K562 (cell line): Measurements from ENCODE around the gene ZNF316. TPM values are rescaled to one million over a fixed set of nuclear protein-coding genes. Genes with fewer than 3 reads are reported as not detected.

Experiments used
- BRD4 ChIP-seq: fragments of 200-600 bp; sonication (generic); IDR thresholded peaks from 2 replicates; pipeline ENCODE4 v1.6.1; 2017; ENCODE audit warnings: inconsistent platforms
- CBX1 ChIP-seq: sonication (generic); IDR thresholded peaks from 2 replicates; pipeline ENCODE4 v1.6.1; 2016; ENCODE audit warnings: antibody characterized with exemption, low read depth, mild to moderate bottlenecking
- CBX3 ChIP-seq, 2 experiments: IDR thresholded peaks; 1 replicate in 1 of 2; 2 replicates in 1 of 2; pipeline ENCODE4 v1.6.1; 2012; ENCODE audit warnings: inconsistent platforms in 2 of 2, low read length in 2 of 2, borderline replicate concordance in 1 of 2, control low read depth in 1 of 2
- DACH1 ChIP-seq: fragments of 450-650 bp; IDR thresholded peaks from 2 replicates; pipeline ENCODE4 v1.6.1; 2018; ENCODE audit not compliant: partially characterized antibody
- DPF2 ChIP-seq: fragments of 450-650 bp; IDR thresholded peaks from 2 replicates; pipeline ENCODE4 v1.6.1; 2016
- ELF1 ChIP-seq: fragments of 200-800 bp; sonication (Bioruptor generic); IDR thresholded peaks from 2 replicates; pipeline ENCODE4 v1.6.1; 2016; ENCODE audit warnings: missing genetic modification characterization, missing compliant biosample characterization
- FOXJ3 ChIP-seq: sonication (generic); formaldehyde crosslinking; IDR thresholded peaks from 2 replicates; pipeline ENCODE4 v1.4.0; 2020; ENCODE audit warnings: mild to moderate bottlenecking, missing genetic modification reagents
- HNRNPK ChIP-seq: fragments of 200-400 bp; formaldehyde crosslinking; IDR thresholded peaks from one replicate; pipeline ENCODE4 v1.6.1; 2018; ENCODE audit warnings: mild to moderate bottlenecking, low read depth, low read length; ENCODE audit not compliant: poor library complexity, severe bottlenecking
- NCOA2 ChIP-seq, 2 experiments: fragments of 450-650 bp; IDR thresholded peaks; 2 replicates each; pipeline ENCODE4 v1.6.1; 2018; ENCODE audit warnings: mild to moderate bottlenecking in 2 of 2, moderate library complexity in 1 of 2; ENCODE audit not compliant: partially characterized antibody in 2 of 2
- NR3C1 ChIP-seq: sonication (generic); formaldehyde crosslinking; IDR thresholded peaks from 2 replicates; pipeline ENCODE4 v1.8.1; 2022; ENCODE audit warnings: missing genetic modification reagents
- RBM25 ChIP-seq: fragments of 200-400 bp; formaldehyde crosslinking; IDR thresholded peaks from 2 replicates; pipeline ENCODE4 v1.6.1; 2018; ENCODE audit warnings: low read length, low read depth, moderate library complexity; ENCODE audit not compliant: severe bottlenecking
- SETDB1 ChIP-seq: IDR thresholded peaks from one replicate; pipeline ENCODE4 v1.6.1; 2012; ENCODE audit warnings: low read length, control low read depth, inconsistent platforms
- ZFPM2 ChIP-seq: fragments of 250-450 bp; sonication (Bioruptor Pico); IDR thresholded peaks from 2 replicates; pipeline ENCODE4 v1.5.1; 2022; ENCODE audit warnings: mild to moderate bottlenecking
- ZKSCAN1 ChIP-seq: fragments of 150-350 bp; IDR thresholded peaks from 2 replicates; pipeline ENCODE4 v1.6.1; 2016; ENCODE audit warnings: low read depth, low read length
- ZNF121 ChIP-seq: sonication (generic); formaldehyde crosslinking; conservative IDR thresholded peaks from 2 replicates; pipeline ENCODE4 v1.8.0; 2022; ENCODE audit warnings: missing genetic modification reagents
- ZNF766 ChIP-seq: fragments of 200-800 bp; sonication (Bioruptor generic); conservative IDR thresholded peaks from 2 replicates; pipeline ENCODE4 v1.6.1; 2016; ENCODE audit warnings: missing genetic modification characterization, missing compliant biosample characterization
- ZNF785 ChIP-seq: fragments of 250-450 bp; sonication (Bioruptor Pico); IDR thresholded peaks from 2 replicates; pipeline ENCODE4 v1.4.0; 2020; ENCODE audit warnings: mild to moderate bottlenecking
- polyA plus RNA-seq, 8 experiments: library from polyadenylated mRNA; depleted of rRNA in 4 of 8; stranded (reverse) in 5 of 8; unstranded in 3 of 8; fragments of >200 nt; fragmentation: Nextera tagmentation in 2 of 8; fragmentation: Illumina TruSeq in 1 of 8; extraction: Ambion mirVana in 2 of 8; extraction: Trizol in 1 of 8; gene quantifications; 2 replicates each; pipeline versions ENCODE4 v1.2.1 to v1.2.3, GENCODE V29; 2011 to 2014; ENCODE audit warnings: inconsistent platforms in 1 of 8, missing spikeins in 1 of 8
- total RNA-seq, 7 experiments: library from RNA; depleted of rRNA in 6 of 7; stranded (reverse); fragments of >200 nt in 6 of 7; fragmentation: Illumina TruSeq in 2 of 7; extraction: Trizol in 2 of 7; gene quantifications; 2 replicates each; pipeline versions ENCODE4 v1.2.1 to v1.2.3, GENCODE V29; 2011 to 2021; ENCODE audit warnings: low replicate concordance in 1 of 7
- TF ChIP-seq, protein P1 (sequence below): fragments of 450-650 bp; IDR thresholded peaks from 2 replicates; pipeline ENCODE4 v1.7.1; 2018; ENCODE audit warnings: mild to moderate bottlenecking, low read depth; ENCODE audit not compliant: partially characterized antibody
- TF ChIP-seq, protein P2 (sequence below): fragments of 250-450 bp; sonication (Bioruptor Pico); IDR thresholded peaks from 2 replicates; pipeline ENCODE4 v1.8.0; 2022; ENCODE audit warnings: moderate library complexity, mild to moderate bottlenecking, inconsistent platforms
- TF ChIP-seq, protein P3 (sequence below): fragments of 250-450 bp; sonication (Bioruptor Pico); IDR thresholded peaks from 2 replicates; pipeline ENCODE4 v1.5.1; 2021; ENCODE audit warnings: mild to moderate bottlenecking
- TF ChIP-seq, protein P4 (sequence below): sonication (generic); IDR thresholded peaks from 2 replicates; pipeline ENCODE4 v1.6.1; 2016
- TF ChIP-seq, protein P5 (sequence below): fragments of 250-450 bp; sonication (Bioruptor Pico); IDR thresholded peaks from 2 replicates; pipeline ENCODE4 v1.4.0; 2020; ENCODE audit warnings: mild to moderate bottlenecking, moderate library complexity, borderline replicate concordance

Gene ZNF316
- total and polyA plus RNA-seq, 9 of the 15 experiments (the other 6 are each of a cell fraction or from before 2014, with no cell fraction given), result 0.10 to 34.0 (median 8.6) TPM

DNA sequence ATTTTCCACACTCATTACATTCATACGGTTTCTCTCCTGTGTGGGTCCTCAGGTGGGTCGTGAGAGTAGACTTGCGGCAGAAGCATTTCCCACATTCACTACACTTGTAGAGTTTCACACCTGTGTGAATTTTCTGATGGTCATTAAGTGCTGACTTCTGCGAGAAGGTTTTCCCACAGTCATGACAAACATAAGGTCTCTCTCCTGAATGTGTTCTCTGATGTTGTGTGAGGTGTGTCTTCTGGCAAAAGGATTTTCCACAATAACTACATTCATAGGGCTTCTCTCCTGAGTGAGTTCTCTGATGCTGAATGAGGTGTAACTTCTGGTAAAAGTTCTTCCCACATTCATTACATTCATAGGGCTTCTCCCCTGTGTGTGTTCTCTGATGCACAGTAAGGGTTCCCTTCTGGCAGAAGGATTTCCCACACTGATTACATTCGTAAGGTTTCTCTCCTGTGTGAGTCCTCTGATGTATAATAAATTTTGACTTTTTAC, 54.5 kb downstream of the ZNF316 start (continued):
- TF ChIP-seq, protein P1, sequence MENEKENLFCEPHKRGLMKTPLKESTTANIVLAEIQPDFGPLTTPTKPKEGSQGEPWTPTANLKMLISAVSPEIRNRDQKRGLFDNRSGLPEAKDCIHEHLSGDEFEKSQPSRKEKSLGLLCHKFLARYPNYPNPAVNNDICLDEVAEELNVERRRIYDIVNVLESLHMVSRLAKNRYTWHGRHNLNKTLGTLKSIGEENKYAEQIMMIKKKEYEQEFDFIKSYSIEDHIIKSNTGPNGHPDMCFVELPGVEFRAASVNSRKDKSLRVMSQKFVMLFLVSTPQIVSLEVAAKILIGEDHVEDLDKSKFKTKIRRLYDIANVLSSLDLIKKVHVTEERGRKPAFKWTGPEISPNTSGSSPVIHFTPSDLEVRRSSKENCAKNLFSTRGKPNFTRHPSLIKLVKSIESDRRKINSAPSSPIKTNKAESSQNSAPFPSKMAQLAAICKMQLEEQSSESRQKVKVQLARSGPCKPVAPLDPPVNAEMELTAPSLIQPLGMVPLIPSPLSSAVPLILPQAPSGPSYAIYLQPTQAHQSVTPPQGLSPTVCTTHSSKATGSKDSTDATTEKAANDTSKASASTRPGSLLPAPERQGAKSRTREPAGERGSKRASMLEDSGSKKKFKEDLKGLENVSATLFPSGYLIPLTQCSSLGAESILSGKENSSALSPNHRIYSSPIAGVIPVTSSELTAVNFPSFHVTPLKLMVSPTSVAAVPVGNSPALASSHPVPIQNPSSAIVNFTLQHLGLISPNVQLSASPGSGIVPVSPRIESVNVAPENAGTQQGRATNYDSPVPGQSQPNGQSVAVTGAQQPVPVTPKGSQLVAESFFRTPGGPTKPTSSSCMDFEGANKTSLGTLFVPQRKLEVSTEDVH, result no peak
- TF ChIP-seq NCOA2 (IDR thresholded peaks at IDR 0.05; ENCODE audit: partially characterized antibody in 2 of 2) (no peak), ZNF766 (CRISPR knock-in tag) (no peak), ZKSCAN1 (no peak), ZFPM2 (no peak), DPF2 (no peak), SETDB1 (no peak), RBM25 (peak; percentile 59), CBX3 (IDR thresholded peaks at IDR 0.05; ENCODE audit: borderline replicate concordance in 1 of 2, low read length in 2 of 2) (peak in 1 of 2 experiments; percentile 87; a peak in 2 of 3 replicates), CBX1 (peak; percentile 37; the same call in 1 of the 2 replicates), FOXJ3 (CRISPR knock-in tag) (no peak), BRD4 (no peak), HNRNPK (no peak), ZNF785 (CRISPR knock-in tag) (no peak), NR3C1 (CRISPR knock-in tag) (no peak), ZNF121 (CRISPR knock-in tag) (no peak), ELF1 (tag) (no peak), DACH1 (no peak)
- TF ChIP-seq, protein P2, sequence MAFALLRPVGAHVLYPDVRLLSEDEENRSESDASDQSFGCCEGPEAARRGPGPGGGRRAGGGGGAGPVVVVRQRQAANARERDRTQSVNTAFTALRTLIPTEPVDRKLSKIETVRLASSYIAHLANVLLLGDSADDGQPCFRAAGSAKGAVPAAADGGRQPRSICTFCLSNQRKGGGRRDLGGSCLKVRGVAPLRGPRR (CRISPR knock-in tag), result no peak
- TF ChIP-seq, protein P3, sequence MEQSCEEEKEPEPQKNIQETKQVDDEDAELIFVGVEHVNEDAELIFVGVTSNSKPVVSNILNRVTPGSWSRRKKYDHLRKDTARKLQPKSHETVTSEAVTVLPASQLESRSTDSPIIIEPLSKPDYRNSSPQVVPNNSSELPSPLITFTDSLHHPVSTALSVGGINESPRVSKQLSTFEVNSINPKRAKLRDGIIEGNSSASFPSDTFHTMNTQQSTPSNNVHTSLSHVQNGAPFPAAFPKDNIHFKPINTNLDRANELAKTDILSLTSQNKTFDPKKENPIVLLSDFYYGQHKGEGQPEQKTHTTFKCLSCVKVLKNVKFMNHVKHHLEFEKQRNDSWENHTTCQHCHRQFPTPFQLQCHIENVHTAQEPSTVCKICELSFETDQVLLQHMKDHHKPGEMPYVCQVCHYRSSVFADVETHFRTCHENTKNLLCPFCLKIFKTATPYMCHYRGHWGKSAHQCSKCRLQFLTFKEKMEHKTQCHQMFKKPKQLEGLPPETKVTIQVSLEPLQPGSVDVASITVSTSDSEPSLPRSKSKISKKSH (CRISPR knock-in tag), result 0 out of 2 replicates have a peak, but pooled peaks have one; percentile 28
- TF ChIP-seq, protein P4, sequence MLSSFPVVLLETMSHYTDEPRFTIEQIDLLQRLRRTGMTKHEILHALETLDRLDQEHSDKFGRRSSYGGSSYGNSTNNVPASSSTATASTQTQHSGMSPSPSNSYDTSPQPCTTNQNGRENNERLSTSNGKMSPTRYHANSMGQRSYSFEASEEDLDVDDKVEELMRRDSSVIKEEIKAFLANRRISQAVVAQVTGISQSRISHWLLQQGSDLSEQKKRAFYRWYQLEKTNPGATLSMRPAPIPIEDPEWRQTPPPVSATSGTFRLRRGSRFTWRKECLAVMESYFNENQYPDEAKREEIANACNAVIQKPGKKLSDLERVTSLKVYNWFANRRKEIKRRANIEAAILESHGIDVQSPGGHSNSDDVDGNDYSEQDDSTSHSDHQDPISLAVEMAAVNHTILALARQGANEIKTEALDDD, result no peak
- TF ChIP-seq, protein P5, sequence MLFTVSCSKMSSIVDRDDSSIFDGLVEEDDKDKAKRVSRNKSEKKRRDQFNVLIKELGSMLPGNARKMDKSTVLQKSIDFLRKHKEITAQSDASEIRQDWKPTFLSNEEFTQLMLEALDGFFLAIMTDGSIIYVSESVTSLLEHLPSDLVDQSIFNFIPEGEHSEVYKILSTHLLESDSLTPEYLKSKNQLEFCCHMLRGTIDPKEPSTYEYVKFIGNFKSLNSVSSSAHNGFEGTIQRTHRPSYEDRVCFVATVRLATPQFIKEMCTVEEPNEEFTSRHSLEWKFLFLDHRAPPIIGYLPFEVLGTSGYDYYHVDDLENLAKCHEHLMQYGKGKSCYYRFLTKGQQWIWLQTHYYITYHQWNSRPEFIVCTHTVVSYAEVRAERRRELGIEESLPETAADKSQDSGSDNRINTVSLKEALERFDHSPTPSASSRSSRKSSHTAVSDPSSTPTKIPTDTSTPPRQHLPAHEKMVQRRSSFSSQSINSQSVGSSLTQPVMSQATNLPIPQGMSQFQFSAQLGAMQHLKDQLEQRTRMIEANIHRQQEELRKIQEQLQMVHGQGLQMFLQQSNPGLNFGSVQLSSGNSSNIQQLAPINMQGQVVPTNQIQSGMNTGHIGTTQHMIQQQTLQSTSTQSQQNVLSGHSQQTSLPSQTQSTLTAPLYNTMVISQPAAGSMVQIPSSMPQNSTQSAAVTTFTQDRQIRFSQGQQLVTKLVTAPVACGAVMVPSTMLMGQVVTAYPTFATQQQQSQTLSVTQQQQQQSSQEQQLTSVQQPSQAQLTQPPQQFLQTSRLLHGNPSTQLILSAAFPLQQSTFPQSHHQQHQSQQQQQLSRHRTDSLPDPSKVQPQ (CRISPR knock-in tag), result no peak
